ENCODE results near the gene IFITM1. TPM values are rescaled to one million over a fixed set of nuclear protein-coding genes. Genes with fewer than 3 reads are reported as not detected.

Gene IFITM1
- total and polyA plus RNA-seq, 9 of the 15 experiments (the other 6 are each of a cell fraction or from before 2014, with no cell fraction given) = 691 to 5,579 (median 974) TPM

DNA sequence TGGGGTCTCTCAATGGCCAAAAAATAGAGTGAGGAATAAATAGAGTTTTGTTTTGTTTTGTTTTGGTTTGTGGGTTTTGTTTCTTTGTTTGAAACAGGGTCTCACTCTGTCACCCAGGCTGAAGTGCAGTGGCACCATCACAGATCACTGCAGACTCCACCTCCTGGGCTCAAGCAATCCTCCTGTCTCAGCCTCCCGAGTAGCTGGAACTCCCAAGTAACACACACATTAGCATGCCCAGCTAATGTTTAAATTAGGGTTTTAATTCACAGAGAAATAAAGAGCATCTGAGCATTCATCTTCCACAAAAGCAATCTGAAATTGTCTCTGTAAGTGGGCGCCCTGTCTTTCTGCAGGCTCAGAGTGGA lies 16.0 kb downstream of the IFITM1 start (continued):
- no peak for TF ChIP-seq DEAF1 (CRISPR knock-in tag; IDR thresholded peaks at IDR 0.05)
- TF ChIP-seq GTF2F1 (IDR thresholded peaks at IDR 0.05; ENCODE audit: low read depth, low read length) = no peak
- TF ChIP-seq NFATC3 (IDR thresholded peaks at IDR 0.05) = 0 out of 2 replicates have a peak, but pooled peaks have one; percentile 44
- TF ChIP-seq MTA2 (IDR thresholded peaks at IDR 0.05; ENCODE audit: low read depth) = no peak

- Histone ChIP-seq H3K27me3 (ENCODE audit: control insufficient read depth in 2 of 2, insufficient read depth in 2 of 2, low read length in 2 of 2) (no peaks in the 10 kb centered on the region), H4K20me1 (replicated peaks; ENCODE audit: control insufficient read depth, insufficient read depth, low read length) (no peaks in the 10 kb centered on the region), H3K4me3 (no peak overlapping the region), H3K9ac (ENCODE audit: insufficient read depth in 1 of 2, low read depth in 2 of 2, low read length in 2 of 2) (peak overlapping the region; percentile 58 to 77), H3K4me2 (ENCODE audit: insufficient read depth, low read length) (peak overlapping the region; percentile 67), H3K9me3 (replicated peaks; ENCODE audit: control insufficient read depth, insufficient read depth, low read depth, low read length) (peaks cover 7% of the 10 kb centered on the region; the same call in 1 of the 2 replicates), H2AFZ (ENCODE audit: low read depth, low read length) (no peak overlapping the region), H3K27ac (ENCODE audit: extremely low read depth, low read depth, low read length) (peak overlapping the region; percentile 79), H3K9me1 (ENCODE audit: control insufficient read depth, insufficient read depth, low read length) (no peaks in the 10 kb centered on the region), H3K4me1 (replicated peaks in 1 of 2; ENCODE audit: control insufficient read depth in 2 of 2, insufficient read depth in 2 of 2, low read length in 2 of 2) (peaks cover 50 to 58% of the 10 kb centered on the region in 2 experiments), H3K36me3 (ENCODE audit: control insufficient read depth, insufficient read depth, low read length) (no peaks in the 10 kb centered on the region), H3K79me2 (ENCODE audit: control insufficient read depth, insufficient read depth, low read length) (peaks cover 29% of the 10 kb centered on the region)
- ATAC-seq (no peak), DNase-seq (ENCODE audit: extremely low read depth in 1 of 4, low spot score in 3 of 4) (no peak), FAIRE-seq (no peak)
- 60% methylated on average over 12 of the region's 14 CpGs for WGBS (ENCODE audit: insufficient coverage, low coverage, missing lambda C conversion rate)
- CTCF ChIA-PET (ENCODE audit: low intra/inter-chr PET ratio) = no interaction called here
- POLR2A ChIA-PET = interaction anchor here (0.6 to 3.1 kb wide), 14 partner anchors 10 to 1063 kb away, joined by 3 to 21 read pairs (median 4); partner anchors contain the start of genes BET1L and RIC8A
- in situ Hi-C loops (cut with MboI) (no loop called here), intact Hi-C loops (cut with micrococcal nuclease) (no loop called here)
- no TSS peak for BruUV-seq (replicated peaks)
- TF ChIP-seq IFI16 (CRISPR knock-in tag; IDR thresholded peaks at IDR 0.05) (no peak), ZNF224 (CRISPR knock-in tag; IDR thresholded peaks at IDR 0.05) (no peak)
- TF ChIP-seq, protein P1, sequence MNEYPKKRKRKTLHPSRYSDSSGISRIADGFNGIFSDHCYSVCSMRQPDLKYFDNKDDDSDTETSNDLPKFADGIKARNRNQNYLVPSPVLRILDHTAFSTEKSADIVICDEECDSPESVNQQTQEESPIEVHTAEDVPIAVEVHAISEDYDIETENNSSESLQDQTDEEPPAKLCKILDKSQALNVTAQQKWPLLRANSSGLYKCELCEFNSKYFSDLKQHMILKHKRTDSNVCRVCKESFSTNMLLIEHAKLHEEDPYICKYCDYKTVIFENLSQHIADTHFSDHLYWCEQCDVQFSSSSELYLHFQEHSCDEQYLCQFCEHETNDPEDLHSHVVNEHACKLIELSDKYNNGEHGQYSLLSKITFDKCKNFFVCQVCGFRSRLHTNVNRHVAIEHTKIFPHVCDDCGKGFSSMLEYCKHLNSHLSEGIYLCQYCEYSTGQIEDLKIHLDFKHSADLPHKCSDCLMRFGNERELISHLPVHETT (CRISPR knock-in tag; conservative IDR thresholded peaks at IDR 0.05 in 1 of 2, IDR thresholded peaks at IDR 0.05 in 1 of 2) = no peak
- TF ChIP-seq, protein P2, sequence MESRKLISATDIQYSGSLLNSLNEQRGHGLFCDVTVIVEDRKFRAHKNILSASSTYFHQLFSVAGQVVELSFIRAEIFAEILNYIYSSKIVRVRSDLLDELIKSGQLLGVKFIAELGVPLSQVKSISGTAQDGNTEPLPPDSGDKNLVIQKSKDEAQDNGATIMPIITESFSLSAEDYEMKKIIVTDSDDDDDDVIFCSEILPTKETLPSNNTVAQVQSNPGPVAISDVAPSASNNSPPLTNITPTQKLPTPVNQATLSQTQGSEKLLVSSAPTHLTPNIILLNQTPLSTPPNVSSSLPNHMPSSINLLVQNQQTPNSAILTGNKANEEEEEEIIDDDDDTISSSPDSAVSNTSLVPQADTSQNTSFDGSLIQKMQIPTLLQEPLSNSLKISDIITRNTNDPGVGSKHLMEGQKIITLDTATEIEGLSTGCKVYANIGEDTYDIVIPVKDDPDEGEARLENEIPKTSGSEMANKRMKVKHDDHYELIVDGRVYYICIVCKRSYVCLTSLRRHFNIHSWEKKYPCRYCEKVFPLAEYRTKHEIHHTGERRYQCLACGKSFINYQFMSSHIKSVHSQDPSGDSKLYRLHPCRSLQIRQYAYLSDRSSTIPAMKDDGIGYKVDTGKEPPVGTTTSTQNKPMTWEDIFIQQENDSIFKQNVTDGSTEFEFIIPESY (CRISPR knock-in tag; IDR thresholded peaks at IDR 0.05) = no peak
Measured at GRCh38 chr11:330307-330693, 16.5 kb downstream of the IFITM1 start.

Data from K562 (cell line).